HepG2 (cell line): ENCODE results near the gene DIRAS1.

Source experiments
- CBX5 ChIP-seq: sonication (generic); formaldehyde crosslinking; IDR thresholded peaks from 2 replicates; pipeline ENCODE4 v1.4.0; 2020; ENCODE audit warnings: missing genetic modification reagents, borderline replicate concordance
- CREB1 ChIP-seq, 2 experiments: fragments of 450-650 bp in 1 of 2; IDR thresholded peaks; 2 replicates each; pipeline ENCODE4 v1.6.1; 2016 to 2017; ENCODE audit warnings: control low read depth in 1 of 2, mild to moderate bottlenecking in 1 of 2, missing compliant biosample characterization in 1 of 2, missing genetic modification characterization in 1 of 2
- HNRNPK ChIP-seq: fragments of 200-400 bp; formaldehyde crosslinking; IDR thresholded peaks from 2 replicates; pipeline ENCODE4 v1.6.1; 2018; ENCODE audit warnings: low read length, low read depth, moderate library complexity, mild to moderate bottlenecking; ENCODE audit not compliant: poor library complexity, severe bottlenecking
- IRX3 ChIP-seq: sonication (generic); formaldehyde crosslinking; IDR thresholded peaks from 2 replicates; pipeline ENCODE4 v1.8.1; 2023; ENCODE audit warnings: mild to moderate bottlenecking, low read depth, missing genetic modification reagents, borderline replicate concordance
- USF2 ChIP-seq, 2 experiments: sonication (generic) in 1 of 2; formaldehyde crosslinking in 1 of 2; IDR thresholded peaks; 2 replicates each; pipeline versions ENCODE4 v1.5.1 to v1.6.1; 2011 to 2020; ENCODE audit warnings: borderline replicate concordance in 1 of 2, low read depth in 1 of 2, low read length in 1 of 2, mild to moderate bottlenecking in 1 of 2, missing genetic modification reagents in 1 of 2, moderate library complexity in 1 of 2
- ZBTB26 ChIP-seq: IDR thresholded peaks from 2 replicates; pipeline ENCODE4 v1.6.1; 2016; ENCODE audit warnings: missing compliant biosample characterization, missing genetic modification reagents, borderline replicate concordance
- ZBTB44 ChIP-seq: sonication (generic); formaldehyde crosslinking; IDR thresholded peaks from 2 replicates; pipeline ENCODE4 v1.4.0; 2020; ENCODE audit warnings: missing genetic modification reagents
- ZNF431 ChIP-seq: sonication (generic); formaldehyde crosslinking; IDR thresholded peaks from 2 replicates; pipeline ENCODE4 v1.9.0; 2022; ENCODE audit warnings: missing genetic modification reagents, low read depth, mild to moderate bottlenecking, borderline replicate concordance
- ZNF776 ChIP-seq: sonication (generic); formaldehyde crosslinking; IDR thresholded peaks from 2 replicates; pipeline ENCODE4 v1.4.0; 2020; ENCODE audit warnings: mild to moderate bottlenecking, missing genetic modification reagents
- TF ChIP-seq, protein P1 (sequence below): sonication (generic); formaldehyde crosslinking; IDR thresholded peaks from 2 replicates; pipeline ENCODE4 v1.5.0; 2020; ENCODE audit warnings: mild to moderate bottlenecking, missing genetic modification reagents, moderate library complexity

DNA sequence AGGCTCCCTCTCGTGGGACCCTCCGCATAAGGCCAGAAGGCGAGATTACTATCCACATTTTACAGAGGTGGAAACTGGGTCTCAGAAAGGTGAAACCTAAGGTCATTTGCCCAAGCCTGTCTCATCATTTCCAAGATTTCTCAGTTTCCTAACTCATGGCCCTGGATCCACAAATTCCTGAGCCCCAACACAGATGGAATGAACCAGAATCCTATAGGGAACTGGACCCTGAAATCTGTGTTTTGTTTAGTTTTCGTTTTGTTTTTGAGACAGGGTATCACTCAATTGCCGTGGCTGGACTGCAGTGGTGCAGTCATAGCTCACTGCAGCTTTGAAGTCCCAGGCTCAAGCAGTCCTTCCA is 18.1 kb downstream of the DIRAS1 start:
- TF ChIP-seq ZBTB26 = no peak
- TF ChIP-seq CBX5 (CRISPR knock-in tag) = no peak
- no peak for TF ChIP-seq ZBTB44 (CRISPR knock-in tag)
- TF ChIP-seq, protein P1, sequence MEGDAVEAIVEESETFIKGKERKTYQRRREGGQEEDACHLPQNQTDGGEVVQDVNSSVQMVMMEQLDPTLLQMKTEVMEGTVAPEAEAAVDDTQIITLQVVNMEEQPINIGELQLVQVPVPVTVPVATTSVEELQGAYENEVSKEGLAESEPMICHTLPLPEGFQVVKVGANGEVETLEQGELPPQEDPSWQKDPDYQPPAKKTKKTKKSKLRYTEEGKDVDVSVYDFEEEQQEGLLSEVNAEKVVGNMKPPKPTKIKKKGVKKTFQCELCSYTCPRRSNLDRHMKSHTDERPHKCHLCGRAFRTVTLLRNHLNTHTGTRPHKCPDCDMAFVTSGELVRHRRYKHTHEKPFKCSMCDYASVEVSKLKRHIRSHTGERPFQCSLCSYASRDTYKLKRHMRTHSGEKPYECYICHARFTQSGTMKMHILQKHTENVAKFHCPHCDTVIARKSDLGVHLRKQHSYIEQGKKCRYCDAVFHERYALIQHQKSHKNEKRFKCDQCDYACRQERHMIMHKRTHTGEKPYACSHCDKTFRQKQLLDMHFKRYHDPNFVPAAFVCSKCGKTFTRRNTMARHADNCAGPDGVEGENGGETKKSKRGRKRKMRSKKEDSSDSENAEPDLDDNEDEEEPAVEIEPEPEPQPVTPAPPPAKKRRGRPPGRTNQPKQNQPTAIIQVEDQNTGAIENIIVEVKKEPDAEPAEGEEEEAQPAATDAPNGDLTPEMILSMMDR (CRISPR knock-in tag) = no peak
- TF ChIP-seq IRX3 (CRISPR knock-in tag) = no peak
- TF ChIP-seq USF2 (IDR thresholded peaks at IDR 0.05; ENCODE audit: low read depth, low read length) = no peak
- no peak for TF ChIP-seq USF2 (CRISPR knock-in tag; IDR thresholded peaks at IDR 0.05; ENCODE audit: borderline replicate concordance)
- TF ChIP-seq CREB1 (IDR thresholded peaks at IDR 0.05) = no peak
- TF ChIP-seq CREB1 (CRISPR knock-in tag; IDR thresholded peaks at IDR 0.05) = 0 out of 2 replicates have a peak, but pooled peaks have one; percentile 49
- TF ChIP-seq ZNF776 (CRISPR knock-in tag) = no peak
- no peak for TF ChIP-seq HNRNPK
- no peak for TF ChIP-seq ZNF431 (CRISPR knock-in tag)
